Prostate gland (tissue), 2 donors: ENCODE results near the gene RNF144A.

Source experiments
- POLR2A ChIP-seq: fragments of 450-650 bp; IDR thresholded peaks from one replicate; pipeline ENCODE4 v1.6.1; 2016; ENCODE audit warnings: antibody characterized with exemption, mild to moderate bottlenecking
- POLR2AphosphoS5 ChIP-seq: sonication (generic); formaldehyde crosslinking; IDR thresholded peaks from one replicate; pipeline ENCODE4 v1.6.1; 2017; ENCODE audit warnings: antibody characterized with exemption
- TF ChIP-seq, protein P1 (sequence below), 4 experiments: fragments of 200-600 bp in 2 of 4; fragments of 450-650 bp in 2 of 4; sonication (generic) in 2 of 4; IDR thresholded peaks; 1 replicate in 3 of 4; 2 replicates in 1 of 4; pipeline ENCODE4 v1.5.1; 2016 to 2019; ENCODE audit warnings: antibody characterized with exemption in 4 of 4, mild to moderate bottlenecking in 2 of 4, moderate library complexity in 2 of 4

DNA sequence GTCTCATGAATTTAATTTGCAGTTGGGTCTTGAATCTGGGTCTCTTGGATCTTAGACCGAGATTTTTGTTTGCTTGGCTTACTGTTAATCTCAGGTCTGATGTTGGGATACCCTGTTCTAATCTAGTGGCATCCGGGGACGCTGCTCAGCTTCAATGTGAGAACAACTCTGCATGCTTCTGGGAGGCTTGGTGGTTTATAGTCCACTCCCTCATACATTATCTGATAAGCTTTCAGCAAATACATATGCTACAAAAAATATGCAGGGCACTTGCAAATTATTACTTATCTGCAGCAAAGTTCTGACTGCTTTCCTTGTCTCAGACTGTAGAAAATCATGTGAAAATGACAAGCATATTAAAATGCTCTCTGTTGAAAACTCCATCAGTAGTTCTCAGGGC lies 39.4 kb downstream of the RNF144A start:
- TF ChIP-seq, protein P1, sequence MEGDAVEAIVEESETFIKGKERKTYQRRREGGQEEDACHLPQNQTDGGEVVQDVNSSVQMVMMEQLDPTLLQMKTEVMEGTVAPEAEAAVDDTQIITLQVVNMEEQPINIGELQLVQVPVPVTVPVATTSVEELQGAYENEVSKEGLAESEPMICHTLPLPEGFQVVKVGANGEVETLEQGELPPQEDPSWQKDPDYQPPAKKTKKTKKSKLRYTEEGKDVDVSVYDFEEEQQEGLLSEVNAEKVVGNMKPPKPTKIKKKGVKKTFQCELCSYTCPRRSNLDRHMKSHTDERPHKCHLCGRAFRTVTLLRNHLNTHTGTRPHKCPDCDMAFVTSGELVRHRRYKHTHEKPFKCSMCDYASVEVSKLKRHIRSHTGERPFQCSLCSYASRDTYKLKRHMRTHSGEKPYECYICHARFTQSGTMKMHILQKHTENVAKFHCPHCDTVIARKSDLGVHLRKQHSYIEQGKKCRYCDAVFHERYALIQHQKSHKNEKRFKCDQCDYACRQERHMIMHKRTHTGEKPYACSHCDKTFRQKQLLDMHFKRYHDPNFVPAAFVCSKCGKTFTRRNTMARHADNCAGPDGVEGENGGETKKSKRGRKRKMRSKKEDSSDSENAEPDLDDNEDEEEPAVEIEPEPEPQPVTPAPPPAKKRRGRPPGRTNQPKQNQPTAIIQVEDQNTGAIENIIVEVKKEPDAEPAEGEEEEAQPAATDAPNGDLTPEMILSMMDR (IDR thresholded peaks at IDR 0.05), result no peak
- no peak for TF ChIP-seq POLR2A
- no peak for TF ChIP-seq POLR2AphosphoS5
